Measurements from ENCODE around the gene DDX47. TPM values are rescaled to one million over a fixed set of nuclear protein-coding genes. Genes with fewer than 3 reads are reported as not detected.

The DDX47 gene
- total and polyA plus RNA-seq, 2 of the 13 experiments (the other 11 are each of a cell fraction or from before 2014, with no cell fraction given): 48.5 to 78.7 TPM

GRCh38 chr12:12823811-12824210, 10.7 kb downstream of the DDX47 start:
- no peak for ATAC-seq
- in situ Hi-C loops (cut with HindIII; ENCODE audit: extremely low pct_ligation_motif_present, low pct_unique_long_range_greater_than_20kb): no loop called here
- Histone ChIP-seq H3K4me1 (ENCODE audit: insufficient read depth, low read length) (no peaks in the 10 kb centered on the region), H3K4me3 (replicated peaks in 1 of 3; ENCODE audit: insufficient read depth in 1 of 3, low read depth in 2 of 3, low read length in 3 of 3) (no peak overlapping the region), H3K9ac (ENCODE audit: insufficient read depth, low read depth, low read length) (no peak overlapping the region), H3K27ac (ENCODE audit: extremely low read length, insufficient read depth, low read length) (no peak overlapping the region), H4K20me1 (ENCODE audit: insufficient read depth, low read length) (no peaks in the 10 kb centered on the region), H3K27me3 (ENCODE audit: control insufficient read depth in 1 of 2, insufficient read depth in 2 of 2, low read length in 2 of 2) (no peaks in the 10 kb centered on the region), H3K36me3 (replicated peaks in 1 of 2; ENCODE audit: control insufficient read depth in 1 of 2, insufficient read depth in 2 of 2, low read length in 2 of 2) (peaks cover 22 to 86% of the 10 kb centered on the region in 2 experiments), H2AFZ (ENCODE audit: low read length) (no peak overlapping the region), H3K79me2 (ENCODE audit: insufficient read depth, low read length) (peaks cover 4% of the 10 kb centered on the region), H3K9me3 (ENCODE audit: low read length) (no peaks in the 10 kb centered on the region), H3K4me2 (ENCODE audit: low read depth, low read length) (no peak overlapping the region)
- POLR2A ChIA-PET: no interaction called here
- CTCF ChIA-PET (ENCODE audit: low intra/inter-chr PET ratio, low total read pairs): no interaction called here
- no peak for TF ChIP-seq RAD21 (CRISPR knock-in tag; IDR thresholded peaks at IDR 0.05)
- no peak for TF ChIP-seq ZNF264 (CRISPR knock-in tag; IDR thresholded peaks at IDR 0.05)
- no peak for TF ChIP-seq CBX5 (CRISPR knock-in tag; IDR thresholded peaks at IDR 0.05; ENCODE audit: borderline replicate concordance)
- TF ChIP-seq GLMP (CRISPR knock-in tag; IDR thresholded peaks at IDR 0.05; ENCODE audit: borderline replicate concordance): no peak
- TF ChIP-seq ZNF510 (CRISPR knock-in tag; IDR thresholded peaks at IDR 0.05; ENCODE audit: low read depth): no peak
- no peak for TF ChIP-seq ZSCAN20 (CRISPR knock-in tag; IDR thresholded peaks at IDR 0.05; ENCODE audit: borderline replicate concordance)
- no peak for TF ChIP-seq NFAT5 (CRISPR knock-in tag; IDR thresholded peaks at IDR 0.05)
- no peak for TF ChIP-seq DMAP1 (CRISPR knock-in tag; IDR thresholded peaks at IDR 0.05)
- TF ChIP-seq ZFAT (CRISPR knock-in tag; conservative IDR thresholded peaks at IDR 0.05): no peak
- TF ChIP-seq HHEX (CRISPR knock-in tag; IDR thresholded peaks at IDR 0.05): no peak
- DNase-seq (ENCODE audit: low spot score): no peak
- FAIRE-seq: no peak
- WGBS (ENCODE audit: low lambda C conversion rate): 99% methylated on average over 5 of the region's 5 CpGs
- TSS peak; percentile 17 for BruUV-seq (replicated peaks)
- intact Hi-C loops (cut with micrococcal nuclease; ENCODE audit: unreplicated experiment): no loop called here

All from HepG2 (cell line).